HG03378 (cell line): ENCODE measurements around the gene ANXA11.

Experiments used
- ATAC-seq: cut with Tn5 transposase; IDR thresholded peaks from one replicate; pipeline ENCODE4 v1.9.1; 2021; ENCODE audit warnings: mild to moderate bottlenecking, moderate library complexity; ENCODE audit not compliant: unreplicated experiment

Gene ANXA11

DNA sequence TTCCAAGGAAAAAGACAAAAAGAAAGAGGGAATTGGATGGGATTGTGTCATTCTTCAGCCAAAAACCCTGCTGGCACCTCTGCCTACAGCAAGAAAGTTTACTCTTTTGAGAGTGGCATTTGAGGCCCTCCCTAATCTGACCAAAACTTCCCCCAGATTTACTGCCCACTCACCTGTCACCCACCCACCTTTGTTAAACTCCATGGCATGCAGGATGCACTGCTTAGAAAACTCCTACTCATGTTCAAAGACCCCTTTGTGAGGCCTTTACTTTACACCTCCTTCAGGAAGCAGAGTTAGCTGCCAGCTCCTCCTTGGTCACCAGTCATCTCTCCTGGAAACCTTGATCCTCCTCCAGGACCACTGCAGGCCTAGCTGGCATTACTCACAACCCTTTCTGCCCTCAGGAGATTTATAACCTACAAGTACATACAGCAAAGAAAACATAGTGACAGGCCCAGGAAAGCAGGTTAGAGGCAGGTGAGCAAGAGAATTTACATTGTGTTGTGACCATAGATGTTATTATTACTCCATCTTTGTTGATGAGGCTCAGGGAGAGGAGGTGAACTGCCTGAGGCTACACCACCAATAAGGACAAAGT is 83.1 kb downstream of the ANXA11 start:
- no peak for ATAC-seq

DNA sequence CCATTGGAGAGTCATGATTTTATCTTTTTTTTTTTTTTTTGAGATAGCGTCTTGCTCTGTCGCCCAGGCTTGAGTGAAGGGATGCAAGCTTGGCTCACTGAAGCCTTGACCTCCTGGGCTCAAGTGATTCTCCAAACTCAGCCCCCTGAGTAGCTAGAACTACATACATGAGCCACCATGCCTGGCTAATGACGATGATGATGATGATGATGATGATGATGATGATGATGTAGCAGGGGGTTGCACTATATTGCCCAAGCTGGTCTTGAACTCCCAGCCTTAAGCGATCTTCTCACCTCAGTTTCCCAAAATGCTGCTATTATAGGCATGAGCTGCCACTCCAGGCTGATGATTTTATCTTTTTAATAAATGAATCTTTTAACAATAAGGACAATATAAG is 86.7 kb downstream of the ANXA11 start:
- no peak for ATAC-seq

DNA sequence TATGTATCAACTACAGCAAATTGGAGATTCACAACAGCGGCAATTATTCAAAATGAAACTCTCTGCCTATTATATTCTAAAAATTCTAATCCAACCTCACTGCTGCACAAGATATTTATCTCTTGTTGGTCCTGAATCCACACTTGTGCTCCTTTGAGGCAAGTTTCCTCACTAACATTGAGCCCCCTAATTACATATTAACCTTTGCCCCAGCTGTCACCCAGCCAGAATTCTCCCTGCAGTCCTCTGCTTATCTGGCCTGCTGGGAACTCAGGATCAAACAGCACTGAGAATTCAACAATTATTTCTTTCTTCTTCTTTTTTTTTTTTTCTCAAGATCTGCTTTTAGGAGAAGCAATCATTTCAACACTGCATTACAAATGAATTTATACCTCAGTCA is 94.4 kb downstream of the ANXA11 start:
- ATAC-seq: no peak

GRCh38 chr10:80108576-80109239 is 96.6 kb downstream of the ANXA11 start:
- no peak for ATAC-seq

- peak; percentile 45 for ATAC-seq
Measured at GRCh38 chr10:80104066-80104926, 101.0 kb downstream of the ANXA11 start.
